Prostate gland (tissue), 2 donors: ENCODE results near the gene NUMB.

ENCODE experiments used
- POLR2A ChIP-seq: fragments of 450-650 bp; IDR thresholded peaks from one replicate; pipeline ENCODE4 v1.6.1; 2016; ENCODE audit warnings: antibody characterized with exemption, mild to moderate bottlenecking
- POLR2AphosphoS5 ChIP-seq: sonication (generic); formaldehyde crosslinking; IDR thresholded peaks from one replicate; pipeline ENCODE4 v1.6.1; 2017; ENCODE audit warnings: antibody characterized with exemption
- TF ChIP-seq, protein P1 (sequence below), 4 experiments: fragments of 200-600 bp in 2 of 4; fragments of 450-650 bp in 2 of 4; sonication (generic) in 2 of 4; IDR thresholded peaks; 1 replicate in 3 of 4; 2 replicates in 1 of 4; pipeline ENCODE4 v1.5.1; 2016 to 2019; ENCODE audit warnings: antibody characterized with exemption in 4 of 4, mild to moderate bottlenecking in 2 of 4, moderate library complexity in 2 of 4

DNA sequence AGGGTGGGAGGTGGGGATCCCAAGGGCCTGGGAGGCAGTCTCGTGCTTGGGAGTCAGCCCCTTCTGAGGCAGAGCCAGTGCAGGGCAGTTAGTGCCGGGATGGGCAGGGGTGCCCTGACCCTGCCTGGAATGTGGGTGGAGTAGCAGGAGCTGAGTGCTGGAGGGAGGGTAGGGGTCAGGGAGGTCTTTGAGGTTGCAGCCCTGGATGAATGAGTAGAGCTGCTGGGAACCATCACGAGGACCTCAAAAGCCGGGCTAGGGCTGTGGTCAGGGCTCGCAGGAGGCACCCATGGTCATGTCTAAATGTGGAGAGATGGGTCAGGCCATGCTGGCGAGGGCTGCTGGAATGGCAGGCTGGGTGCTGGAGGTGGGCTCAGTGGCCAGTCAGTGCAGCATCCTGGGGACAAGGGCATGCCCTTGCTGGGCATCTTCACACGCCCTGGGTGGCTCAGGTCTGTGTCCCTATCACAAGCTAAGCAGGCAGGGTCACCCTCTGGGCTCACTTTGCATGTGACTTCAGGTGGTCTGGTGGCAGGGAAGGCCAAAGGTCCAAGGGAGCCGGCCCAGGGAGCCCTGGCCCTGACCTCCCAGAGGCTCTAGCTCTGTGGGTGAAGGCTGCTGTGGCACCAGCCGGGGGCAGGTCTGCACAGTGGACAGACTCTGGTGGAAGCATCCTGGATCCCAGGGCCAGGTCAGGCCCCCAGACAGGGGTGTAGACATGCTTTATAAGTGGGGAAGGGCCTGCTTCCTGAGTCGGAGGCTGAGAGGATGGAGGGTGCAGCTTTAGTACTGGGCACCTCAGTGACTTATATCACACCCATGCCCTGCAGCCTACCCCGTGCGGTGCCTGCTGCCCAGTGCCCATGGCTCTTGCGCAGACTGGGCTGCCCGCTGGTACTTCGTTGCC, 196.6 kb downstream of the NUMB start:
- TF ChIP-seq, protein P1, sequence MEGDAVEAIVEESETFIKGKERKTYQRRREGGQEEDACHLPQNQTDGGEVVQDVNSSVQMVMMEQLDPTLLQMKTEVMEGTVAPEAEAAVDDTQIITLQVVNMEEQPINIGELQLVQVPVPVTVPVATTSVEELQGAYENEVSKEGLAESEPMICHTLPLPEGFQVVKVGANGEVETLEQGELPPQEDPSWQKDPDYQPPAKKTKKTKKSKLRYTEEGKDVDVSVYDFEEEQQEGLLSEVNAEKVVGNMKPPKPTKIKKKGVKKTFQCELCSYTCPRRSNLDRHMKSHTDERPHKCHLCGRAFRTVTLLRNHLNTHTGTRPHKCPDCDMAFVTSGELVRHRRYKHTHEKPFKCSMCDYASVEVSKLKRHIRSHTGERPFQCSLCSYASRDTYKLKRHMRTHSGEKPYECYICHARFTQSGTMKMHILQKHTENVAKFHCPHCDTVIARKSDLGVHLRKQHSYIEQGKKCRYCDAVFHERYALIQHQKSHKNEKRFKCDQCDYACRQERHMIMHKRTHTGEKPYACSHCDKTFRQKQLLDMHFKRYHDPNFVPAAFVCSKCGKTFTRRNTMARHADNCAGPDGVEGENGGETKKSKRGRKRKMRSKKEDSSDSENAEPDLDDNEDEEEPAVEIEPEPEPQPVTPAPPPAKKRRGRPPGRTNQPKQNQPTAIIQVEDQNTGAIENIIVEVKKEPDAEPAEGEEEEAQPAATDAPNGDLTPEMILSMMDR (IDR thresholded peaks at IDR 0.05): no peak
- no peak for TF ChIP-seq POLR2AphosphoS5
- no peak for TF ChIP-seq POLR2A
